ENCODE results near the gene KAZN.

KAZN gene

GRCh38 chr1:14748151-14748550, 149.7 kb downstream of the KAZN start:
- DNase-seq: no peak

GRCh38 chr1:14748977-14749376, 150.5 kb downstream of the KAZN start:
- DNase-seq: no peak

- DNase-seq: no peak
Measured at GRCh38 chr1:14750490-14750889, 152.0 kb downstream of the KAZN start.

- no peak for DNase-seq
Measured at GRCh38 chr1:14755518-14756252, 157.2 kb downstream of the KAZN start.

GRCh38 chr1:14756589-14757285, 158.3 kb downstream of the KAZN start:
- no peak for DNase-seq

GRCh38 chr1:14757286-14757625, 158.8 kb downstream of the KAZN start:
- DNase-seq: no peak

- no peak for DNase-seq
Measured at GRCh38 chr1:14759042-14759818, 160.7 kb downstream of the KAZN start.

- DNase-seq: no peak
Measured at GRCh38 chr1:14759843-14760242, 161.4 kb downstream of the KAZN start.

GRCh38 chr1:14760780-14761179, 162.3 kb downstream of the KAZN start:
- DNase-seq: no peak

- no peak for DNase-seq
Measured at GRCh38 chr1:14761291-14762153, 163.0 kb downstream of the KAZN start.

- DNase-seq: no peak
Measured at GRCh38 chr1:14763977-14764376, 165.5 kb downstream of the KAZN start.

GRCh38 chr1:14765773-14766172, 167.3 kb downstream of the KAZN start:
- DNase-seq: no peak

GRCh38 chr1:14767075-14767474, 168.6 kb downstream of the KAZN start:
- DNase-seq: no peak

- no peak for DNase-seq
Measured at GRCh38 chr1:14768582-14769304, 170.3 kb downstream of the KAZN start.

- DNase-seq: no peak
Measured at GRCh38 chr1:14769486-14770274, 171.2 kb downstream of the KAZN start.

- no peak for DNase-seq
Measured at GRCh38 chr1:14773396-14774025, 175.0 kb downstream of the KAZN start.

- no peak for DNase-seq
Measured at GRCh38 chr1:14774225-14774624, 175.7 kb downstream of the KAZN start.

GRCh38 chr1:14774988-14775387, 176.5 kb downstream of the KAZN start:
- DNase-seq: no peak

- no peak for DNase-seq
Measured at GRCh38 chr1:14775434-14775833, 176.9 kb downstream of the KAZN start.

GRCh38 chr1:14777516-14778506, 179.3 kb downstream of the KAZN start:
- DNase-seq: no peak

Measured in NCI-H1092 (cell line).